ENCODE measurements around the gene YLPM1. TPM values are rescaled to one million over a fixed set of nuclear protein-coding genes. Genes with fewer than 3 reads are reported as not detected.

YLPM1 gene
- polyA plus RNA-seq, 6 donors from 2014 or later: 5.4 to 27.1 (median 12.1) TPM

GRCh38 chr14:74835645-74836250 is 72.6 kb downstream of the YLPM1 start:
- no peaks in the 10 kb centered on the region for H3K9me3 Mint-ChIP-seq
- peaks cover 0 to under 1% of the 10 kb centered on the region in 2 donors for H3K36me3 Mint-ChIP-seq
- H3K27ac Mint-ChIP-seq: peak overlapping the region; percentile 69 to 95 (median 86)
- DNase-seq: peak; percentile 31
- H3K4me1 Mint-ChIP-seq: peaks cover 43 to 57% (median 50%) of the 10 kb centered on the region in 3 donors
- no peaks in the 10 kb centered on the region for H3K27me3 Mint-ChIP-seq
- peak; percentile 79 to 84 for ATAC-seq (ENCODE audit: low read depth in 2 of 2)
- peak overlapping the region; percentile 18 to 86 (median 55) for H3K4me3 Mint-ChIP-seq

- H3K27me3 Mint-ChIP-seq: no peaks in the 10 kb centered on the region
- H3K4me1 Mint-ChIP-seq: peaks cover 49 to 64% (median 57%) of the 10 kb centered on the region in 3 donors
- ATAC-seq (ENCODE audit: low read depth in 2 of 2): peak; percentile 12 to 24
- DNase-seq: no peak
- H3K36me3 Mint-ChIP-seq: no peaks in the 10 kb centered on the region
- no peaks in the 10 kb centered on the region for H3K9me3 Mint-ChIP-seq
- peak overlapping the region; percentile 74 to 96 (median 92) for H3K27ac Mint-ChIP-seq
- H3K4me3 Mint-ChIP-seq: peak overlapping the region; percentile 7 to 81 (median 66)
These were observed 73.3 kb downstream of the YLPM1 start for GRCh38 chr14:74836251-74836960.

GRCh38 chr14:74838166-74838565 is 75.0 kb downstream of the YLPM1 start:
- Mint-ChIP-seq H3K4me1 (peaks cover 59 to 74% (median 63%) of the 10 kb centered on the region in 3 donors), H3K36me3 (no peaks in the 10 kb centered on the region), H3K4me3 (peak overlapping the region in 7 of 8 donors; percentile 39 to 90 (median 72)), H3K9me3 (no peaks in the 10 kb centered on the region), H3K27me3 (no peaks in the 10 kb centered on the region), H3K27ac (peak overlapping the region; percentile 74 to 96 (median 92))
- ATAC-seq (ENCODE audit: low read depth in 2 of 2) (peak in 1 of 2 donors; percentile 20), DNase-seq (no peak)

- no peak overlapping the region for H3K4me3 Mint-ChIP-seq
- H3K36me3 Mint-ChIP-seq: no peaks in the 10 kb centered on the region
- DNase-seq (no peak), ATAC-seq (ENCODE audit: low read depth in 2 of 2) (no peak)
- no peaks in the 10 kb centered on the region for H3K9me3 Mint-ChIP-seq
- peak overlapping the region in 5 of 6 donors; percentile 14 to 94 (median 85) for H3K27ac Mint-ChIP-seq
- no peaks in the 10 kb centered on the region for H3K27me3 Mint-ChIP-seq
- peaks cover 48 to 62% (median 49%) of the 10 kb centered on the region in 3 donors for H3K4me1 Mint-ChIP-seq
These were observed 77.5 kb downstream of the YLPM1 start for GRCh38 chr14:74840603-74841030.

- DNase-seq (peak; percentile 54), ATAC-seq (ENCODE audit: low read depth in 2 of 2) (peak; percentile 88)
- no peaks in the 10 kb centered on the region for H3K36me3 Mint-ChIP-seq
- no peaks in the 10 kb centered on the region for H3K9me3 Mint-ChIP-seq
- H3K27ac Mint-ChIP-seq: peak overlapping the region; percentile 85 to 94 (median 88)
- no peaks in the 10 kb centered on the region for H3K27me3 Mint-ChIP-seq
- H3K4me3 Mint-ChIP-seq: peak overlapping the region; percentile 19 to 86 (median 61)
- peaks cover 40 to 53% (median 41%) of the 10 kb centered on the region in 3 donors for H3K4me1 Mint-ChIP-seq
These were observed 78.4 kb downstream of the YLPM1 start for GRCh38 chr14:74841230-74842207.

GRCh38 chr14:74843653-74844052 is 80.5 kb downstream of the YLPM1 start:
- ATAC-seq (ENCODE audit: low read depth in 2 of 2): no peak
- Mint-ChIP-seq H3K36me3 (no peaks in the 10 kb centered on the region), H3K4me3 (no peak overlapping the region), H3K4me1 (peaks cover 19 to 32% (median 24%) of the 10 kb centered on the region in 3 donors), H3K27me3 (no peaks in the 10 kb centered on the region), H3K27ac (peak overlapping the region in 2 of 6 donors; percentile 65 to 70), H3K9me3 (no peaks in the 10 kb centered on the region)
- DNase-seq: no peak

GRCh38 chr14:74846168-74846567 is 83.1 kb downstream of the YLPM1 start:
- ATAC-seq (ENCODE audit: low read depth in 2 of 2): no peak
- H3K9me3 Mint-ChIP-seq: no peaks in the 10 kb centered on the region
- H3K27me3 Mint-ChIP-seq: no peaks in the 10 kb centered on the region
- no peak overlapping the region for H3K27ac Mint-ChIP-seq
- H3K4me3 Mint-ChIP-seq: no peak overlapping the region
- H3K4me1 Mint-ChIP-seq: peaks cover 9 to 13% (median 12%) of the 10 kb centered on the region in 3 donors
- no peaks in the 10 kb centered on the region for H3K36me3 Mint-ChIP-seq
- no peak for DNase-seq

GRCh38 chr14:74846968-74847665 is 84.0 kb downstream of the YLPM1 start:
- Mint-ChIP-seq H3K27ac (no peak overlapping the region), H3K9me3 (no peaks in the 10 kb centered on the region)
- no peak for DNase-seq

GRCh38 chr14:74848768-74849167 is 85.7 kb downstream of the YLPM1 start:
- no peak for DNase-seq
- Mint-ChIP-seq H3K27ac (no peak overlapping the region), H3K4me3 (no peak overlapping the region), H3K27me3 (no peaks in the 10 kb centered on the region), H3K9me3 (no peaks in the 10 kb centered on the region), H3K36me3 (no peaks in the 10 kb centered on the region), H3K4me1 (peaks cover 6 to 10% (median 8%) of the 10 kb centered on the region in 3 donors)
- no peak for ATAC-seq (ENCODE audit: low read depth in 2 of 2)

More at GRCh38 chr14:74846968-74847665, 84.0 kb downstream of the YLPM1 start:
- peaks cover 0 to 4% (median 3%) of the 10 kb centered on the region in 3 donors for H3K4me1 Mint-ChIP-seq
- H3K27me3 Mint-ChIP-seq: no peaks in the 10 kb centered on the region
- H3K36me3 Mint-ChIP-seq: no peaks in the 10 kb centered on the region
- no peak for ATAC-seq (ENCODE audit: low read depth in 2 of 2)
- no peak overlapping the region for H3K4me3 Mint-ChIP-seq

- Mint-ChIP-seq H3K4me1 (peaks cover 6 to 10% (median 8%) of the 10 kb centered on the region in 3 donors), H3K27me3 (no peaks in the 10 kb centered on the region), H3K4me3 (no peak overlapping the region), H3K27ac (no peak overlapping the region), H3K36me3 (peaks cover 0 to 6% of the 10 kb centered on the region in 2 donors), H3K9me3 (no peaks in the 10 kb centered on the region)
- ATAC-seq (ENCODE audit: low read depth in 2 of 2) (no peak), DNase-seq (no peak)
These were observed 89.9 kb downstream of the YLPM1 start for GRCh38 chr14:74852922-74853530.

GRCh38 chr14:74853581-74853980 is 90.5 kb downstream of the YLPM1 start:
- H3K27ac Mint-ChIP-seq: no peak overlapping the region
- H3K9me3 Mint-ChIP-seq: no peaks in the 10 kb centered on the region
- ATAC-seq (ENCODE audit: low read depth in 2 of 2) (no peak), DNase-seq (no peak)
- H3K27me3 Mint-ChIP-seq: no peaks in the 10 kb centered on the region
- H3K36me3 Mint-ChIP-seq: peaks cover 0 to 6% of the 10 kb centered on the region in 2 donors
- H3K4me1 Mint-ChIP-seq: peaks cover 6 to 10% (median 8%) of the 10 kb centered on the region in 3 donors
- no peak overlapping the region for H3K4me3 Mint-ChIP-seq

GRCh38 chr14:74855021-74855420 is 91.9 kb downstream of the YLPM1 start:
- H3K4me3 Mint-ChIP-seq: no peak overlapping the region
- no peaks in the 10 kb centered on the region for H3K9me3 Mint-ChIP-seq
- no peaks in the 10 kb centered on the region for H3K27me3 Mint-ChIP-seq
- DNase-seq: no peak
- ATAC-seq (ENCODE audit: low read depth in 2 of 2): no peak
- H3K27ac Mint-ChIP-seq: no peak overlapping the region
- H3K36me3 Mint-ChIP-seq: peaks cover 0 to 6% of the 10 kb centered on the region in 2 donors
- peaks cover 6 to 10% (median 8%) of the 10 kb centered on the region in 3 donors for H3K4me1 Mint-ChIP-seq

Measured in naive B cell (primary cell).